ENCODE data around the gene FAM83G.
"Not testable (repeated sequence)": the region's sequence is repeated elsewhere in the genome, so short reads cannot be mapped to it uniquely, and the experiment has no call there.

FAM83G gene

GRCh38 chr17:19022128-19022527, 17.6 kb upstream of the FAM83G start:
- DNase-seq: no peak

GRCh38 chr17:19021622-19022083, 17.1 kb upstream of the FAM83G start:
- DNase-seq: no peak

GRCh38 chr17:19021011-19021621, 16.6 kb upstream of the FAM83G start:
- not testable (repeated sequence) for DNase-seq

GRCh38 chr17:19020016-19020415, 15.5 kb upstream of the FAM83G start:
- DNase-seq: no peak

GRCh38 chr17:19019041-19019941, 14.7 kb upstream of the FAM83G start:
- no peak for DNase-seq

- no peak for DNase-seq
These were observed 14.0 kb upstream of the FAM83G start for GRCh38 chr17:19018600-19018950.

GRCh38 chr17:19017804-19018599, 13.4 kb upstream of the FAM83G start:
- no peak for DNase-seq

GRCh38 chr17:19017401-19017800, 12.8 kb upstream of the FAM83G start:
- DNase-seq: no peak

- DNase-seq: no peak
These were observed 12.3 kb upstream of the FAM83G start for GRCh38 chr17:19016881-19017280.

GRCh38 chr17:19016297-19016696, 11.7 kb upstream of the FAM83G start:
- no peak for DNase-seq

GRCh38 chr17:19015428-19015827, 10.9 kb upstream of the FAM83G start:
- DNase-seq: no peak

- DNase-seq: no peak
These were observed 10.2 kb upstream of the FAM83G start for GRCh38 chr17:19014628-19015215.

GRCh38 chr17:19013806-19014627, 9.5 kb upstream of the FAM83G start:
- DNase-seq: no peak

GRCh38 chr17:19013226-19013625, 8.7 kb upstream of the FAM83G start:
- DNase-seq: no peak

- no peak for DNase-seq
These were observed 7.9 kb upstream of the FAM83G start for GRCh38 chr17:19012171-19013080.

- no peak for DNase-seq
These were observed 7.0 kb upstream of the FAM83G start for GRCh38 chr17:19011581-19011980.

GRCh38 chr17:19010729-19011505, 6.4 kb upstream of the FAM83G start:
- DNase-seq: peak; percentile 18

- DNase-seq: no peak
These were observed 5.4 kb upstream of the FAM83G start for GRCh38 chr17:19009970-19010369.

- no peak for DNase-seq
These were observed 2.1 kb upstream of the FAM83G start for GRCh38 chr17:19006698-19007097.

- no peak for DNase-seq
These were observed 1.3 kb upstream of the FAM83G start for GRCh38 chr17:19005789-19006430.

All from fibroblast of skin of right quadriceps (primary cell).